ENCODE data around the gene STAT5A. TPM values are rescaled to one million over a fixed set of nuclear protein-coding genes. Genes with fewer than 3 reads are reported as not detected.
A peak's percentile ranks its signal among the peaks of the same experiment; 100 is the strongest.

Gene STAT5A
- polyA plus RNA-seq, 1 experiment, result 5.3 TPM

GRCh38 chr17:42347198-42347597 lies 58.9 kb downstream of the STAT5A start:
- H3K27ac ChIP-seq (ENCODE audit: low read depth, low read length), result peak overlapping the region; percentile 58
- DNase-seq (ENCODE audit: low read depth, low spot score), result peak; percentile 60
- CTCF ChIA-PET, result interaction anchor here (0.7 kb wide), 1 partner anchor 145 kb away, joined by 3 read pairs; no protein-coding TSS in a partner anchor
- H3K27me3 ChIP-seq (ENCODE audit: control insufficient read depth, insufficient read depth, low read length), result no peaks in the 10 kb centered on the region
- TF ChIP-seq CTCF (IDR thresholded peaks at IDR 0.05; ENCODE audit: low read depth, low read length), result no peak
- no peaks in the 10 kb centered on the region for H3K9me3 ChIP-seq (ENCODE audit: control insufficient read depth, insufficient read depth, low read length)
- no peak overlapping the region for H3K4me3 ChIP-seq (ENCODE audit: low read depth, low read length)
- POLR2A ChIA-PET, result no interaction called here

- Histone ChIP-seq H3K4me3 (ENCODE audit: low read depth, low read length) (no peak overlapping the region), H3K27ac (ENCODE audit: low read depth, low read length) (peak overlapping the region; percentile 58), H3K9me3 (ENCODE audit: control insufficient read depth, insufficient read depth, low read length) (no peaks in the 10 kb centered on the region), H3K27me3 (ENCODE audit: control insufficient read depth, insufficient read depth, low read length) (no peaks in the 10 kb centered on the region)
- DNase-seq (ENCODE audit: low read depth, low spot score), result no peak
- ChIA-PET POLR2A (interaction anchor here (0.6 kb wide), 1 partner anchor 180 kb away, joined by 4 read pairs; no protein-coding TSS in a partner anchor), CTCF (no interaction called here)
- no peak for TF ChIP-seq CTCF (IDR thresholded peaks at IDR 0.05; ENCODE audit: low read depth, low read length)
These were observed 59.3 kb downstream of the STAT5A start for GRCh38 chr17:42347606-42348005.

GRCh38 chr17:42348104-42348503 lies 59.8 kb downstream of the STAT5A start:
- Histone ChIP-seq H3K27ac (ENCODE audit: low read depth, low read length) (no peak overlapping the region), H3K27me3 (ENCODE audit: control insufficient read depth, insufficient read depth, low read length) (no peaks in the 10 kb centered on the region), H3K9me3 (ENCODE audit: control insufficient read depth, insufficient read depth, low read length) (no peaks in the 10 kb centered on the region), H3K4me3 (ENCODE audit: low read depth, low read length) (no peak overlapping the region)
- ChIA-PET POLR2A (interaction anchor here (0.6 kb wide), 1 partner anchor 179 kb away, joined by 4 read pairs; no protein-coding TSS in a partner anchor), CTCF (no interaction called here)
- no peak for TF ChIP-seq CTCF (IDR thresholded peaks at IDR 0.05; ENCODE audit: low read depth, low read length)
- DNase-seq (ENCODE audit: low read depth, low spot score), result no peak

GRCh38 chr17:42354956-42355843 lies 66.9 kb downstream of the STAT5A start:
- Histone ChIP-seq H3K4me3 (ENCODE audit: low read depth, low read length) (no peak overlapping the region), H3K9me3 (ENCODE audit: control insufficient read depth, insufficient read depth, low read length) (no peaks in the 10 kb centered on the region), H3K27ac (ENCODE audit: low read depth, low read length) (no peak overlapping the region), H3K27me3 (ENCODE audit: control insufficient read depth, insufficient read depth, low read length) (no peaks in the 10 kb centered on the region)
- no peak for TF ChIP-seq CTCF (IDR thresholded peaks at IDR 0.05; ENCODE audit: low read depth, low read length)
- CTCF ChIA-PET, result interaction anchor here (0.6 kb wide), 1 partner anchor 36 kb away, joined by 3 read pairs; no protein-coding TSS in a partner anchor
- POLR2A ChIA-PET, result no interaction called here
- no peak for DNase-seq (ENCODE audit: low read depth, low spot score)

- DNase-seq (ENCODE audit: low read depth, low spot score), result no peak
- ChIA-PET CTCF (no interaction called here), POLR2A (interaction anchor here (0.7 to 0.9 kb wide), 2 partner anchors 30 to 83 kb away, joined by 3 read pairs; partner anchors contain the start of gene STAT3)
- Histone ChIP-seq H3K27ac (ENCODE audit: low read depth, low read length) (no peak overlapping the region), H3K27me3 (ENCODE audit: control insufficient read depth, insufficient read depth, low read length) (no peaks in the 10 kb centered on the region), H3K4me3 (ENCODE audit: low read depth, low read length) (no peak overlapping the region), H3K9me3 (ENCODE audit: control insufficient read depth, insufficient read depth, low read length) (no peaks in the 10 kb centered on the region)
- no peak for TF ChIP-seq CTCF (IDR thresholded peaks at IDR 0.05; ENCODE audit: low read depth, low read length)
These were observed 70.1 kb downstream of the STAT5A start for GRCh38 chr17:42358434-42358833.
